ENCODE measurements around the gene EID3. TPM values are rescaled to one million over a fixed set of nuclear protein-coding genes. Genes with fewer than 3 reads are reported as not detected.
A peak's percentile ranks its signal among the peaks of the same experiment; 100 is the strongest.

EID3 gene
- total and polyA plus RNA-seq, 12 donors, result 0.48 to 1.8 (median 1.0) TPM

GRCh38 chr12:104280717-104281458 is 22.7 kb upstream of the EID3 start:
- intact Hi-C loops (cut with DNase I), result loop anchor here in 1 of 10 donors (10.0 kb wide), 1 partner anchor 56 kb away; no protein-coding TSS in a partner anchor
- WGBS, 2 donors, result 65 to 80% methylated on average over 2 to 4 of the region's 4 CpGs
- TF ChIP-seq CTCF (IDR thresholded peaks at IDR 0.05), result no peak

DNA sequence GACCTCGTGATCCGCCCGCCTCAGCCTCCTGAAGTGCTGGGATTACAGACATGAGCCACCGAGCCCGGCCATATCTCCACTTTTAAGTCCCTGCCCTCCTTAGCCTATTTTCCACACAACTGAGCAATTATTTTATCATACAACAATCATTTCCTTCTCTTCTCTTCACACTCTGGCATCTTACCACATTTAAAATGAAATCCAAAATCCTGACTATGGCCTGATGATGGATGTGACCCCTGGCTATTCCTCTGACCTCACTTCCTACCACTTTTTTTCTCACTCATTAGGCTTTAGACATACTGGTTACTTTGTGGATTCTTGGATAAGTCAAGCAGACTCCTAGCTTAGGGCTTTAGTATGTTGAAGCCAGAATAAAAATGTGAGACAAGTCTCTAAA is 21.9 kb upstream of the EID3 start:
- H3K4me1 ChIP-seq, result peaks cover 8 to 22% (median 12%) of the 10 kb centered on the region in 9 donors
- no peaks in the 10 kb centered on the region for H3K9me3 ChIP-seq

More at GRCh38 chr12:104280717-104281458, 22.7 kb upstream of the EID3 start:
- Histone ChIP-seq H3K27me3 (no peaks in the 10 kb centered on the region), H3K36me3 (no peaks in the 10 kb centered on the region), H3K4me1 (peaks cover 2 to 17% (median 5%) of the 10 kb centered on the region in 9 donors), H3K27ac (no peak overlapping the region), H3K9me3 (no peaks in the 10 kb centered on the region), H3K4me3 (no peak overlapping the region)
- ATAC-seq (no peak), DNase-seq (no peak)

DNA sequence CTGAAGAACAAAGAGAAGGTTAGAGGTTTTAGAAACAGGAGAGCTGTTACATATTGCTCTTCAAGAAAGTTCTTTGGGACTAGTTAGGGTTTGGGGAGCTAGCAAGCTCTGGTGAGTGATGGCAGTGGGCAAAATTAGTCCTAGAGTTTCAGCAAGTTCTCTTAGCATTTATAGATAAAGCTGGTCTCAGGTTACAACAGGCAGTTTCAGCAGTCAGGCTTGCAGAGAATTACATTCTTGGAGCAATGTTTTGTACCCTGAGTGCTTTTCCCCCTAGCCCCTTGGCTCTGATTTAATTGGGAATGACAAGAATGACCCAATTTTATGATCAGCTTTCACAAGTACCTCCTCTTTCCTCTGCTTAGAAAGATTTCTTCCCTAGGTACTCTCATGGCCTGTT is 21.4 kb upstream of the EID3 start:
- TF ChIP-seq CTCF (IDR thresholded peaks at IDR 0.05), result no peak
- peaks cover 8 to 22% (median 12%) of the 10 kb centered on the region in 9 donors for H3K4me1 ChIP-seq
- H3K9me3 ChIP-seq, result no peaks in the 10 kb centered on the region
- no peaks in the 10 kb centered on the region for H3K36me3 ChIP-seq
- H3K27ac ChIP-seq, result no peak overlapping the region
- H3K27me3 ChIP-seq, result no peaks in the 10 kb centered on the region
- H3K4me3 ChIP-seq, result no peak overlapping the region
- ATAC-seq (no peak), DNase-seq (no peak)
- intact Hi-C loops (cut with DNase I), result loop anchor here in 1 of 10 donors (10.0 kb wide), 1 partner anchor 57 kb away; no protein-coding TSS in a partner anchor

More for the DNA sequence above, 21.9 kb upstream of the EID3 start:
- Histone ChIP-seq H3K27me3 (no peaks in the 10 kb centered on the region), H3K4me3 (no peak overlapping the region), H3K27ac (no peak overlapping the region), H3K36me3 (no peaks in the 10 kb centered on the region)
- no peak for TF ChIP-seq CTCF (IDR thresholded peaks at IDR 0.05)
- DNase-seq (no peak), ATAC-seq (no peak)
- intact Hi-C loops (cut with DNase I), result loop anchor here in 1 of 10 donors (10.0 kb wide), 1 partner anchor 57 kb away; no protein-coding TSS in a partner anchor
- WGBS, 2 donors, result 90 to 94% methylated on average over 5 of the region's 5 CpGs

- H3K4me3 ChIP-seq, result peak overlapping the region in 7 of 10 donors; percentile 50 to 83 (median 77)
- no peak for DNase-seq
- intact Hi-C loops (cut with DNase I), result loop anchor here in 6 of 10 donors (2.0 to 10.0 kb wide), 5 partner anchors 61 to 149 kb away; partner anchors contain the start of genes TXNRD1 (in 4 of the 6) and NFYB (in 1 of the 6)
- H3K9me3 ChIP-seq, result no peaks in the 10 kb centered on the region
- peaks cover 8 to 40% (median 33%) of the 10 kb centered on the region in 9 donors for H3K4me1 ChIP-seq
- WGBS, 2 donors, result 62 to 65% methylated on average over 3 of the region's 3 CpGs
- TF ChIP-seq CTCF (IDR thresholded peaks at IDR 0.05), result no peak
- peak overlapping the region; percentile 80 to 97 (median 92) for H3K27ac ChIP-seq
- H3K27me3 ChIP-seq, result no peaks in the 10 kb centered on the region
- H3K36me3 ChIP-seq, result peaks cover 0 to 13% (median 0%) of the 10 kb centered on the region in 9 donors
- ATAC-seq, result no peak
These were observed 17.6 kb upstream of the EID3 start for GRCh38 chr12:104285740-104286515.
